GM23338 (cell line): ENCODE measurements around the gene DPYD. TPM values are rescaled to one million over a fixed set of nuclear protein-coding genes. Genes with fewer than 3 reads are reported as not detected.

ENCODE experiments used
- ATAC-seq: fragments of 200-7000 bp; cut with Tn5 transposase; 3 replicates; pipeline ENCODE4 v1.9.1; 2020
- DNase-seq: peaks from one replicate; pipeline ENCODE4 v3.0.0-alpha.2; 2015; ENCODE audit warnings: low spot score
- H2AFZ ChIP-seq: fragments of 200-600 bp; sonication (generic); 2 replicates; pipeline ENCODE4 v1.8.0; 2016; ENCODE audit warnings: antibody characterized with exemption, mild to moderate bottlenecking, moderate library complexity
- H3F3A ChIP-seq: fragments of 200-600 bp; sonication (generic); replicated peaks from 2 replicates; pipeline ENCODE4 v1.8.0; 2017; ENCODE audit warnings: antibody characterized with exemption, mixed run types, low read depth
- H3K27ac ChIP-seq: fragments of 200-600 bp; sonication (generic); 2 replicates; pipeline ENCODE4 v1.6.1; 2016; ENCODE audit warnings: low read depth
- H3K27me3 ChIP-seq: fragments of 200-600 bp; sonication (generic); 2 replicates; pipeline ENCODE4 v1.8.0; 2016; ENCODE audit warnings: mild to moderate bottlenecking, mixed run types, moderate library complexity; ENCODE audit not compliant: insufficient read depth
- H3K36me3 ChIP-seq: fragments of 200-600 bp; sonication (generic); 2 replicates; pipeline ENCODE4 v1.8.0; 2016; ENCODE audit warnings: mild to moderate bottlenecking; ENCODE audit not compliant: insufficient read depth
- H3K4me1 ChIP-seq: fragments of 200-600 bp; sonication (generic); 2 replicates; pipeline ENCODE4 v1.8.0; 2016; ENCODE audit warnings: mild to moderate bottlenecking, moderate library complexity; ENCODE audit not compliant: insufficient read depth
- H3K4me2 ChIP-seq: fragments of 200-600 bp; sonication (generic); 2 replicates; pipeline ENCODE4 v1.7.1; 2017; ENCODE audit warnings: mixed run types
- H3K4me3 ChIP-seq: fragments of 200-600 bp; sonication (generic); 2 replicates; pipeline ENCODE4 v1.6.1; 2016; ENCODE audit warnings: mixed run types
- H3K79me2 ChIP-seq: fragments of 200-600 bp; sonication (generic); replicated peaks from 2 replicates; pipeline ENCODE4 v1.8.0; 2017; ENCODE audit warnings: mild to moderate bottlenecking; ENCODE audit not compliant: insufficient read depth
- H3K9me2 ChIP-seq: fragments of 200-600 bp; sonication (generic); 2 replicates; pipeline ENCODE4 v1.8.0; 2017; ENCODE audit not compliant: insufficient read depth
- H4K20me1 ChIP-seq: fragments of 200-600 bp; sonication (generic); replicated peaks from 2 replicates; pipeline ENCODE4 v1.8.0; 2017; ENCODE audit warnings: mild to moderate bottlenecking; ENCODE audit not compliant: insufficient read depth
- H3K27ac Mint-ChIP-seq: 2 replicates; pipeline ENCODE4 v1.8.0; 2020; ENCODE audit warnings: inconsistent platforms, mild to moderate bottlenecking, moderate library complexity, mixed read lengths
- H3K27me3 Mint-ChIP-seq: 3 replicates; pipeline ENCODE4 v1.8.0; 2022; ENCODE audit warnings: low read depth, mild to moderate bottlenecking, moderate library complexity, mixed read lengths, inconsistent platforms; ENCODE audit not compliant: insufficient read depth, poor library complexity
- H3K36me3 Mint-ChIP-seq: 3 replicates; pipeline ENCODE4 v1.8.0; 2021; ENCODE audit warnings: low read depth, mild to moderate bottlenecking, inconsistent platforms, moderate library complexity, mixed read lengths
- H3K4me1 Mint-ChIP-seq: 3 replicates; pipeline ENCODE4 v1.8.0; 2020; ENCODE audit warnings: mild to moderate bottlenecking, inconsistent platforms, mixed read lengths
- H3K4me3 Mint-ChIP-seq: 3 replicates; pipeline ENCODE4 v1.8.0; 2021; ENCODE audit warnings: moderate library complexity, mild to moderate bottlenecking, inconsistent platforms, mixed read lengths
- H3K9me3 Mint-ChIP-seq: 3 replicates; pipeline ENCODE4 v1.8.0; 2020; ENCODE audit warnings: moderate library complexity, mild to moderate bottlenecking, inconsistent platforms, mixed read lengths
- polyA plus RNA-seq: library from polyadenylated mRNA; unstranded; fragments of >200 nt; fragmentation: Nextera tagmentation; extraction: Ambion mirVana; gene quantifications from 2 replicates; pipeline ENCODE4 v1.2.1, GENCODE V29; 2016
- total RNA-seq: library from RNA; depleted of rRNA; stranded (reverse); fragments of >200 nt; shearing (Covaris generic); gene quantifications from 2 replicates; pipeline ENCODE4 v1.2.3, GENCODE V29; 2014
- TF ChIP-seq, protein P1 (sequence below): fragments of 250-450 bp; sonication (Bioruptor Pico); IDR thresholded peaks from 2 replicates; pipeline ENCODE4 v1.5.0; 2020; ENCODE audit warnings: mild to moderate bottlenecking, moderate library complexity

DPYD gene
- total and polyA plus RNA-seq, 2 experiments from 2014 or later: 0.50 to 1.6 TPM

DNA sequence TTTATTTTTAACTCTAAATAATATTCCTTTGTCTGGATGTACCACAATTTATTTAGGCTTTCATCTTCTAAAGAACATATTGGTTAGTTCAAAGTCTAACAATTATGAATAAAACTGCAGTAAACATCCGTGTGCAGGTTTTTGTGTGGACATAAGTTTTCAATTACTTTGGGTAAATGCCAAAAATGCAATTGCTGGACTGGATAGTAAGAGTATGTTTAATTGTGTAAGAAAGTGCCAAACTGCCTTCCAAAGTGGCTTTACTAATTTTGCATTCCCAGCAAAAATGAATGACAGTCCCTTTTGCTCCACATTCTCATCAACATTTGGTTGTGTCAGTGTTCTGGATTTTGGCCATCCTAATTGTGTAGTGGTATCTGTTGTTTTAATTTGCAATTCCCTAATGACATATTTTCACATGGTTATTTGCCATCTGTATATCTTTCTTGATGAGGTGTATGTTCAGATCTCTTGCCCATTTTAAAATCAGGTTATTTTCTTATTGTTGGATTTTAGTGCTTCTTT is 113.8 kb downstream of the DPYD start:
- H3K4me3 Mint-ChIP-seq: no peak overlapping the region
- H3K27me3 ChIP-seq: no peaks in the 10 kb centered on the region
- H3K9me2 ChIP-seq: no peaks in the 10 kb centered on the region
- DNase-seq (no peak), ATAC-seq (no peak)
- TF ChIP-seq, protein P1, sequence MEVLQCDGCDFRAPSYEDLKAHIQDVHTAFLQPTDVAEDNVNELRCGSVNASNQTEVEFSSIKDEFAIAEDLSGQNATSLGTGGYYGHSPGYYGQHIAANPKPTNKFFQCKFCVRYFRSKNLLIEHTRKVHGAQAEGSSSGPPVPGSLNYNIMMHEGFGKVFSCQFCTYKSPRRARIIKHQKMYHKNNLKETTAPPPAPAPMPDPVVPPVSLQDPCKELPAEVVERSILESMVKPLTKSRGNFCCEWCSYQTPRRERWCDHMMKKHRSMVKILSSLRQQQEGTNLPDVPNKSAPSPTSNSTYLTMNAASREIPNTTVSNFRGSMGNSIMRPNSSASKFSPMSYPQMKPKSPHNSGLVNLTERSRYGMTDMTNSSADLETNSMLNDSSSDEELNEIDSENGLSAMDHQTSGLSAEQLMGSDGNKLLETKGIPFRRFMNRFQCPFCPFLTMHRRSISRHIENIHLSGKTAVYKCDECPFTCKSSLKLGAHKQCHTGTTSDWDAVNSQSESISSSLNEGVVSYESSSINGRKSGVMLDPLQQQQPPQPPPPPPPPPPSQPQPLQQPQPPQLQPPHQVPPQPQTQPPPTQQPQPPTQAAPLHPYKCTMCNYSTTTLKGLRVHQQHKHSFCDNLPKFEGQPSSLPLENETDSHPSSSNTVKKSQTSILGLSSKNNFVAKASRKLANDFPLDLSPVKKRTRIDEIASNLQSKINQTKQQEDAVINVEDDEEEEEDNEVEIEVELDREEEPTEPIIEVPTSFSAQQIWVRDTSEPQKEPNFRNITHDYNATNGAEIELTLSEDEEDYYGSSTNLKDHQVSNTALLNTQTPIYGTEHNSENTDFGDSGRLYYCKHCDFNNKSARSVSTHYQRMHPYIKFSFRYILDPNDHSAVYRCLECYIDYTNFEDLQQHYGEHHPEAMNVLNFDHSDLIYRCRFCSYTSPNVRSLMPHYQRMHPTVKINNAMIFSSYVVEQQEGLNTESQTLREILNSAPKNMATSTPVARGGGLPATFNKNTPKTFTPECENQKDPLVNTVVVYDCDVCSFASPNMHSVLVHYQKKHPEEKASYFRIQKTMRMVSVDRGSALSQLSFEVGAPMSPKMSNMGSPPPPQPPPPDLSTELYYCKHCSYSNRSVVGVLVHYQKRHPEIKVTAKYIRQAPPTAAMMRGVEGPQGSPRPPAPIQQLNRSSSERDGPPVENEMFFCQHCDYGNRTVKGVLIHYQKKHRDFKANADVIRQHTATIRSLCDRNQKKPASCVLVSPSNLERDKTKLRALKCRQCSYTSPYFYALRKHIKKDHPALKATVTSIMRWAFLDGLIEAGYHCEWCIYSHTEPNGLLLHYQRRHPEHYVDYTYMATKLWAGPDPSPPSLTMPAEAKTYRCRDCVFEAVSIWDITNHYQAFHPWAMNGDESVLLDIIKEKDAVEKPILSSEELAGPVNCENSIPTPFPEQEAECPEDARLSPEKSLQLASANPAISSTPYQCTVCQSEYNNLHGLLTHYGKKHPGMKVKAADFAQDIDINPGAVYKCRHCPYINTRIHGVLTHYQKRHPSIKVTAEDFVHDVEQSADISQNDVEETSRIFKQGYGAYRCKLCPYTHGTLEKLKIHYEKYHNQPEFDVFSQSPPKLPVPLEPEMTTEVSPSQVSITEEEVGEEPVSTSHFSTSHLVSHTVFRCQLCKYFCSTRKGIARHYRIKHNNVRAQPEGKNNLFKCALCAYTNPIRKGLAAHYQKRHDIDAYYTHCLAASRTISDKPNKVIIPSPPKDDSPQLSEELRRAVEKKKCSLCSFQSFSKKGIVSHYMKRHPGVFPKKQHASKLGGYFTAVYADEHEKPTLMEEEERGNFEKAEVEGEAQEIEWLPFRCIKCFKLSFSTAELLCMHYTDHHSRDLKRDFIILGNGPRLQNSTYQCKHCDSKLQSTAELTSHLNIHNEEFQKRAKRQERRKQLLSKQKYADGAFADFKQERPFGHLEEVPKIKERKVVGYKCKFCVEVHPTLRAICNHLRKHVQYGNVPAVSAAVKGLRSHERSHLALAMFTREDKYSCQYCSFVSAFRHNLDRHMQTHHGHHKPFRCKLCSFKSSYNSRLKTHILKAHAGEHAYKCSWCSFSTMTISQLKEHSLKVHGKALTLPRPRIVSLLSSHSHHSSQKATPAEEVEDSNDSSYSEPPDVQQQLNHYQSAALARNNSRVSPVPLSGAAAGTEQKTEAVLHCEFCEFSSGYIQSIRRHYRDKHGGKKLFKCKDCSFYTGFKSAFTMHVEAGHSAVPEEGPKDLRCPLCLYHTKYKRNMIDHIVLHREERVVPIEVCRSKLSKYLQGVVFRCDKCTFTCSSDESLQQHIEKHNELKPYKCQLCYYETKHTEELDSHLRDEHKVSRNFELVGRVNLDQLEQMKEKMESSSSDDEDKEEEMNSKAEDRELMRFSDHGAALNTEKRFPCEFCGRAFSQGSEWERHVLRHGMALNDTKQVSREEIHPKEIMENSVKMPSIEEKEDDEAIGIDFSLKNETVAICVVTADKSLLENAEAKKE: no peak
- no peaks in the 10 kb centered on the region; the same call in 2 of the 3 replicates for H3K36me3 Mint-ChIP-seq
- H3F3A ChIP-seq: no peaks in the 10 kb centered on the region
- no peaks in the 10 kb centered on the region for H3K79me2 ChIP-seq
- no peaks in the 10 kb centered on the region for H3K4me1 Mint-ChIP-seq
- no peak overlapping the region for H3K27ac ChIP-seq
- H2AFZ ChIP-seq: no peak overlapping the region
- H4K20me1 ChIP-seq: no peaks in the 10 kb centered on the region
- no peaks in the 10 kb centered on the region for H3K27me3 Mint-ChIP-seq
- no peaks in the 10 kb centered on the region for H3K4me1 ChIP-seq
- no peak overlapping the region for H3K4me2 ChIP-seq
- H3K4me3 ChIP-seq: no peak overlapping the region
- H3K36me3 ChIP-seq: no peaks in the 10 kb centered on the region
- no peaks in the 10 kb centered on the region for H3K9me3 Mint-ChIP-seq
- no peak overlapping the region for H3K27ac Mint-ChIP-seq

DNA sequence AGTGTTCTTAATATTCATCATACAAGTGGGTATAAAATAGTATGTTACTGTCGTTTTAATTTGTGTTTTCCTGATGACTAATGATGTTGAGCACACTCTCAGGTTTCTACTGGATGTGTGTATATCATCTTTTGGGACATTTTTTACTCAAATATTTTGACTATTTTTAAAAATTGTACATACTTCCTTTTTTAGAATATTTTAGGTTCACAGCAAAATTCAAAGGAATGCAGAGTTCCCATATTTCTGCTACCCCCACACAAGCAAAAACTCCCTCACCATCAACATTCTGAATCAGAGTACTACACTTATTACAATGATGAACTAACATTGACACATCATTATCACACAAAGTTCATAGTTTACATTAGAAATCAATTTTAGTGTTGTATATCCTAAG is 114.5 kb downstream of the DPYD start:
- no peaks in the 10 kb centered on the region for H3F3A ChIP-seq
- H3K4me2 ChIP-seq: no peak overlapping the region
- no peak overlapping the region for H3K4me3 Mint-ChIP-seq
- no peak overlapping the region for H3K27ac ChIP-seq
- ATAC-seq: no peak
- no peaks in the 10 kb centered on the region; the same call in 2 of the 3 replicates for H3K36me3 Mint-ChIP-seq
- H2AFZ ChIP-seq: no peak overlapping the region
- H3K4me3 ChIP-seq: no peak overlapping the region
- no peak overlapping the region for H3K27ac Mint-ChIP-seq
- no peak for DNase-seq
- no peaks in the 10 kb centered on the region for H3K79me2 ChIP-seq
- no peaks in the 10 kb centered on the region for H3K4me1 Mint-ChIP-seq
- no peaks in the 10 kb centered on the region for H3K9me3 Mint-ChIP-seq
- no peaks in the 10 kb centered on the region for H3K27me3 Mint-ChIP-seq
- H3K36me3 ChIP-seq: no peaks in the 10 kb centered on the region
- no peaks in the 10 kb centered on the region for H4K20me1 ChIP-seq
- H3K4me1 ChIP-seq: no peaks in the 10 kb centered on the region
- H3K9me2 ChIP-seq: no peaks in the 10 kb centered on the region
- H3K27me3 ChIP-seq: no peaks in the 10 kb centered on the region
- TF ChIP-seq, protein P1: no peak
